ENCODE measurements around the gene TENM4.

Gene TENM4

GRCh38 chr11:78706551-78706950, 734.3 kb downstream of the TENM4 start:
- no peak overlapping the region for H3K27ac ChIP-seq (replicated peaks; ENCODE audit: low read length)
- no peak overlapping the region for H3K9ac ChIP-seq (ENCODE audit: low read depth, low read length, poor library complexity)
- H4K91ac ChIP-seq (ENCODE audit: low read depth, low read length, poor library complexity) = no peak overlapping the region
- H3K18ac ChIP-seq (ENCODE audit: low read length) = no peak overlapping the region
- H2BK120ac ChIP-seq (ENCODE audit: low read depth, low read length) = no peak overlapping the region
- no peak overlapping the region for H2BK5ac ChIP-seq (ENCODE audit: low read length)
- no peaks in the 10 kb centered on the region for H3K79me1 ChIP-seq (ENCODE audit: low read depth, low read length)
- DNase-seq (ENCODE audit: low spot score) = no peak
- no peaks in the 10 kb centered on the region for H3K4me1 ChIP-seq (ENCODE audit: control insufficient read depth in 2 of 2, insufficient read depth in 1 of 2, low read depth in 1 of 2, low read length in 2 of 2)
- H3K14ac ChIP-seq (ENCODE audit: low read length) = no peak overlapping the region
- H2AFZ ChIP-seq (ENCODE audit: low read length) = no peak overlapping the region
- H4K8ac ChIP-seq (ENCODE audit: low read depth, low read length) = no peak overlapping the region
- H3K36me3 ChIP-seq (replicated peaks in 1 of 2; ENCODE audit: control insufficient read depth in 2 of 2, insufficient read depth in 2 of 2, low read length in 2 of 2) = peaks cover 0 to 17% of the 10 kb centered on the region in 2 donors
- H3K4me3 ChIP-seq (ENCODE audit: low read length in 2 of 2) = no peak overlapping the region
- no peaks in the 10 kb centered on the region for H3K9me3 ChIP-seq (replicated peaks in 1 of 2; ENCODE audit: control insufficient read depth in 2 of 2, insufficient read depth in 1 of 2, low read depth in 1 of 2, low read length in 2 of 2)
- H3K27me3 ChIP-seq (ENCODE audit: control insufficient read depth in 3 of 3, insufficient read depth in 3 of 3, low read depth in 1 of 3, low read length in 3 of 3) = no peaks in the 10 kb centered on the region
- no peak overlapping the region for H3K4me2 ChIP-seq (ENCODE audit: insufficient read depth, low read length, poor library complexity, severe bottlenecking)
- H2BK15ac ChIP-seq (ENCODE audit: low read length) = no peak overlapping the region
- no peak overlapping the region for H3K23ac ChIP-seq (ENCODE audit: low read depth, low read length, poor library complexity)
- no peak overlapping the region for H2BK12ac ChIP-seq (ENCODE audit: low read length)
- WGBS, 2 donors (ENCODE audit: extremely low coverage in 2 of 2, insufficient read length in 2 of 2, insufficient replicate concordance in 1 of 2) = no CpG with 5 or more reads among the region's 6 CpGs
- H2AK5ac ChIP-seq (ENCODE audit: low read depth, low read length) = no peak overlapping the region
- H3K4ac ChIP-seq (ENCODE audit: low read length) = no peak overlapping the region

DNA sequence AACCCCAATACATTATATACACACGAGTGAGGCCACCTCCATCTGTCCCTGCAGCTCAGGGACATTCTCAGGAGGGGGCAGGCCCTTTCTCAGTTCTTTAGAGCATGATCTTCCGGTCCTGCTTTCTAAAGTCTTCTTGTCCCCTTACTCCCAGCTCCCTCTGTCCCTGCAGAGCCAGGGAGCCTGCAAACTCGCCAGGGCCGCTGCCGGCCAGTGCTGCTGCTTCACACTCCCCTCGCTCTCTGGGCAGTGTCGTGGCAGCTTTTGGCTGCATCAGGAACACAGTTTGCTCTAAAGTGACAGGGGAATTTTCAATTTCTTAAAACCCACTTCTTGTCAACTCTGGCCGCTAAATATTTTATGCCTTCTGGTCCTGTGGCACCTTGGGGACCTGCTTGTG, 736.0 kb downstream of the TENM4 start:
- H3K27ac ChIP-seq (replicated peaks; ENCODE audit: low read length) = no peak overlapping the region
- no peak overlapping the region for H4K91ac ChIP-seq (ENCODE audit: low read depth, low read length, poor library complexity)
- no peaks in the 10 kb centered on the region for H3K27me3 ChIP-seq (ENCODE audit: control insufficient read depth in 3 of 3, insufficient read depth in 3 of 3, low read depth in 1 of 3, low read length in 3 of 3)
- peaks cover 0 to 23% of the 10 kb centered on the region in 2 donors for H3K36me3 ChIP-seq (replicated peaks in 1 of 2; ENCODE audit: control insufficient read depth in 2 of 2, insufficient read depth in 2 of 2, low read length in 2 of 2)
- H2AFZ ChIP-seq (ENCODE audit: low read length) = no peak overlapping the region
- no peak overlapping the region for H2BK5ac ChIP-seq (ENCODE audit: low read length)
- no peak overlapping the region for H2BK120ac ChIP-seq (ENCODE audit: low read depth, low read length)
- H3K23ac ChIP-seq (ENCODE audit: low read depth, low read length, poor library complexity) = no peak overlapping the region
- peaks cover 0 to 3% of the 10 kb centered on the region in 2 donors for H3K4me1 ChIP-seq (ENCODE audit: control insufficient read depth in 2 of 2, insufficient read depth in 1 of 2, low read depth in 1 of 2, low read length in 2 of 2)
- H2BK15ac ChIP-seq (ENCODE audit: low read length) = no peak overlapping the region
- H3K14ac ChIP-seq (ENCODE audit: low read length) = no peak overlapping the region
- H4K8ac ChIP-seq (ENCODE audit: low read depth, low read length) = no peak overlapping the region
- no CpG with 5 or more reads among the region's 8 CpGs for WGBS, 2 donors (ENCODE audit: extremely low coverage in 2 of 2, insufficient read length in 2 of 2, insufficient replicate concordance in 1 of 2)
- no peak overlapping the region for H2AK5ac ChIP-seq (ENCODE audit: low read depth, low read length)
- no peaks in the 10 kb centered on the region for H3K79me1 ChIP-seq (ENCODE audit: low read depth, low read length)
- no peak overlapping the region for H3K9ac ChIP-seq (ENCODE audit: low read depth, low read length, poor library complexity)
- no peak overlapping the region for H2BK12ac ChIP-seq (ENCODE audit: low read length)
- H3K9me3 ChIP-seq (replicated peaks in 1 of 2; ENCODE audit: control insufficient read depth in 2 of 2, insufficient read depth in 1 of 2, low read depth in 1 of 2, low read length in 2 of 2) = no peaks in the 10 kb centered on the region
- no peak overlapping the region for H3K4me2 ChIP-seq (ENCODE audit: insufficient read depth, low read length, poor library complexity, severe bottlenecking)
- H3K4me3 ChIP-seq (ENCODE audit: low read length in 2 of 2) = no peak overlapping the region
- H3K18ac ChIP-seq (ENCODE audit: low read length) = no peak overlapping the region
- H3K4ac ChIP-seq (ENCODE audit: low read length) = no peak overlapping the region
- DNase-seq (ENCODE audit: low spot score) = no peak

DNA sequence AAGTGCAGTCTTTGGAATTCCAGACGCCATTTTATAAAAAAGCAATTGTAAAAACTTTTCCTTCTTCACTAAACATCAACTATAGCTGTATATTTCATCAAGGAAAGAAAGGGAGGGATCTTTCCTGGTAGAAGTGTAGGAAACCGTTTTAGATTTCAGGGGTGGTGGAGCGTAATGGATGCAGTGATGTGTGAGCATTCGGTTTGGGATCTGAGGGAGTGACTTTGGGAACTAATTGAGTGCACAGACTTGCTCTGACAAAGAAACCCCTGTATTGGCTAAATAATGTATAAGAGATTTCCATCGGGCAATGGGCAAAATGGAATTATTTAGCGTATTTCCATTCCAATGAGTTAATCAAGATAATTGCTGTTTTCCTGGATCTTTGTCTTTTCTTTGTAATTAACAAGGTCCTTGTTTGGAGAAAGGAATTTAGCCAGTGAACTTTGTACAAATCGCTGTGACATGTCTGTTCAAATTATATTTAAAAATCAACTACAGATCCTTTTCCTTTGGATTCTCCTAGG, 741.2 kb downstream of the TENM4 start:
- no peaks in the 10 kb centered on the region for H3K79me1 ChIP-seq (ENCODE audit: low read depth, low read length)
- no peaks in the 10 kb centered on the region for H3K27me3 ChIP-seq (ENCODE audit: control insufficient read depth in 3 of 3, insufficient read depth in 3 of 3, low read depth in 1 of 3, low read length in 3 of 3)
- no peak overlapping the region for H3K4ac ChIP-seq (ENCODE audit: low read length)
- H3K14ac ChIP-seq (ENCODE audit: low read length) = no peak overlapping the region
- DNase-seq (ENCODE audit: low spot score) = peak; percentile 21
- no peaks in the 10 kb centered on the region for H3K9me3 ChIP-seq (replicated peaks in 1 of 2; ENCODE audit: control insufficient read depth in 2 of 2, insufficient read depth in 1 of 2, low read depth in 1 of 2, low read length in 2 of 2)
- no peak overlapping the region for H3K18ac ChIP-seq (ENCODE audit: low read length)
- H4K91ac ChIP-seq (ENCODE audit: low read depth, low read length, poor library complexity) = no peak overlapping the region
- H3K36me3 ChIP-seq (replicated peaks in 1 of 2; ENCODE audit: control insufficient read depth in 2 of 2, insufficient read depth in 2 of 2, low read length in 2 of 2) = peaks cover 0 to 10% of the 10 kb centered on the region in 2 donors
- no peak overlapping the region for H2BK12ac ChIP-seq (ENCODE audit: low read length)
- H3K4me2 ChIP-seq (ENCODE audit: insufficient read depth, low read length, poor library complexity, severe bottlenecking) = no peak overlapping the region
- H2BK120ac ChIP-seq (ENCODE audit: low read depth, low read length) = no peak overlapping the region
- no peak overlapping the region for H2AFZ ChIP-seq (ENCODE audit: low read length)
- no peak overlapping the region for H3K27ac ChIP-seq (replicated peaks; ENCODE audit: low read length)
- no peak overlapping the region for H3K23ac ChIP-seq (ENCODE audit: low read depth, low read length, poor library complexity)
- no peak overlapping the region for H3K4me3 ChIP-seq (ENCODE audit: low read length in 2 of 2)
- H3K4me1 ChIP-seq (ENCODE audit: control insufficient read depth in 2 of 2, insufficient read depth in 1 of 2, low read depth in 1 of 2, low read length in 2 of 2) = peaks cover 0 to 3% of the 10 kb centered on the region in 2 donors
- no peak overlapping the region for H2AK5ac ChIP-seq (ENCODE audit: low read depth, low read length)
- H4K8ac ChIP-seq (ENCODE audit: low read depth, low read length) = no peak overlapping the region
- WGBS, 2 donors (ENCODE audit: extremely low coverage in 2 of 2, insufficient read length in 2 of 2, insufficient replicate concordance in 1 of 2) = no CpG with 5 or more reads among the region's 7 CpGs
- no peak overlapping the region for H2BK15ac ChIP-seq (ENCODE audit: low read length)
- H2BK5ac ChIP-seq (ENCODE audit: low read length) = no peak overlapping the region
- H3K9ac ChIP-seq (ENCODE audit: low read depth, low read length, poor library complexity) = no peak overlapping the region

- no peak overlapping the region for H2BK5ac ChIP-seq (ENCODE audit: low read length)
- no peak overlapping the region for H4K91ac ChIP-seq (ENCODE audit: low read depth, low read length, poor library complexity)
- WGBS, 2 donors (ENCODE audit: extremely low coverage in 2 of 2, insufficient read length in 2 of 2, insufficient replicate concordance in 1 of 2) = no CpG with 5 or more reads among the region's 3 CpGs
Observed at GRCh38 chr11:78698612-78699011, 742.2 kb downstream of the TENM4 start.

More at GRCh38 chr11:78698612-78699011, 742.2 kb downstream of the TENM4 start:
- no peak for DNase-seq (ENCODE audit: low spot score)
- Histone ChIP-seq H2AFZ (ENCODE audit: low read length) (no peak overlapping the region), H3K4me1 (ENCODE audit: control insufficient read depth in 2 of 2, insufficient read depth in 1 of 2, low read depth in 1 of 2, low read length in 2 of 2) (peaks cover 0 to 3% of the 10 kb centered on the region in 2 donors), H2BK120ac (ENCODE audit: low read depth, low read length) (no peak overlapping the region), H3K4me2 (ENCODE audit: insufficient read depth, low read length, poor library complexity, severe bottlenecking) (no peak overlapping the region), H4K8ac (ENCODE audit: low read depth, low read length) (no peak overlapping the region), H3K23ac (ENCODE audit: low read depth, low read length, poor library complexity) (no peak overlapping the region), H3K27me3 (ENCODE audit: control insufficient read depth in 3 of 3, insufficient read depth in 3 of 3, low read depth in 1 of 3, low read length in 3 of 3) (no peaks in the 10 kb centered on the region), H2AK5ac (ENCODE audit: low read depth, low read length) (no peak overlapping the region), H3K9ac (ENCODE audit: low read depth, low read length, poor library complexity) (no peak overlapping the region), H3K14ac (ENCODE audit: low read length) (no peak overlapping the region), H3K4me3 (ENCODE audit: low read length in 2 of 2) (no peak overlapping the region), H2BK15ac (ENCODE audit: low read length) (no peak overlapping the region), H3K79me1 (ENCODE audit: low read depth, low read length) (no peaks in the 10 kb centered on the region), H3K9me3 (replicated peaks in 1 of 2; ENCODE audit: control insufficient read depth in 2 of 2, insufficient read depth in 1 of 2, low read depth in 1 of 2, low read length in 2 of 2) (no peaks in the 10 kb centered on the region), H3K36me3 (replicated peaks in 1 of 2; ENCODE audit: control insufficient read depth in 2 of 2, insufficient read depth in 2 of 2, low read length in 2 of 2) (peaks cover 0 to 10% of the 10 kb centered on the region in 2 donors), H3K27ac (replicated peaks; ENCODE audit: low read length) (no peak overlapping the region), H3K18ac (ENCODE audit: low read length) (no peak overlapping the region), H3K4ac (ENCODE audit: low read length) (no peak overlapping the region), H2BK12ac (ENCODE audit: low read length) (no peak overlapping the region)
